Measurements from ENCODE around the gene HECW1.

The HECW1 gene

DNA sequence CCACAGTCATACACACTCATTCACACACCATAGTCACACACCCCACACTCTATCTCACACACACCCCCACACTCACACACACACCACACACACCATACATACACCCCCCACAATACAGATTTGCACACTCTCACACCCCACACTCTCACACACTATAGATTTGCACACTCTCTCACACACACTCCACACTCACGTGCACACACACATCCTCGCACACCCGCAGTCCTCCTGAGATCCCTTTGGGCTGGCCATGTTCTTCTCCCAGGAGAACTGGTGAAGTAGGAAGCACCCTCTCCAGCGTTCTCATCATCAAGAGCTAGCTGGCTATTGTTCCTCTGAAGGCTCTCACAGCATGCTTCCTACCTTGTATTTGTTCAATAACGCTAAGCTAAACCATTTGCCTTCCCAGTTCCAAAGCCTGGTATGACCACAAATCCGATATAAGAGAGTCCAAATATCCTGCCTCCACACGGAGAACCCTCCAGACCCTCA, 86.2 kb downstream of the HECW1 start:
- TF ChIP-seq, protein P1, sequence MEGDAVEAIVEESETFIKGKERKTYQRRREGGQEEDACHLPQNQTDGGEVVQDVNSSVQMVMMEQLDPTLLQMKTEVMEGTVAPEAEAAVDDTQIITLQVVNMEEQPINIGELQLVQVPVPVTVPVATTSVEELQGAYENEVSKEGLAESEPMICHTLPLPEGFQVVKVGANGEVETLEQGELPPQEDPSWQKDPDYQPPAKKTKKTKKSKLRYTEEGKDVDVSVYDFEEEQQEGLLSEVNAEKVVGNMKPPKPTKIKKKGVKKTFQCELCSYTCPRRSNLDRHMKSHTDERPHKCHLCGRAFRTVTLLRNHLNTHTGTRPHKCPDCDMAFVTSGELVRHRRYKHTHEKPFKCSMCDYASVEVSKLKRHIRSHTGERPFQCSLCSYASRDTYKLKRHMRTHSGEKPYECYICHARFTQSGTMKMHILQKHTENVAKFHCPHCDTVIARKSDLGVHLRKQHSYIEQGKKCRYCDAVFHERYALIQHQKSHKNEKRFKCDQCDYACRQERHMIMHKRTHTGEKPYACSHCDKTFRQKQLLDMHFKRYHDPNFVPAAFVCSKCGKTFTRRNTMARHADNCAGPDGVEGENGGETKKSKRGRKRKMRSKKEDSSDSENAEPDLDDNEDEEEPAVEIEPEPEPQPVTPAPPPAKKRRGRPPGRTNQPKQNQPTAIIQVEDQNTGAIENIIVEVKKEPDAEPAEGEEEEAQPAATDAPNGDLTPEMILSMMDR (IDR thresholded peaks at IDR 0.05), result no peak
- no peaks in the 10 kb centered on the region for H3K9me3 Mint-ChIP-seq
- no peaks in the 10 kb centered on the region for H3K27me3 Mint-ChIP-seq (ENCODE audit: low read depth, poor library complexity)
- no peak overlapping the region for H3K27ac Mint-ChIP-seq
- H3K4me1 Mint-ChIP-seq, result no peaks in the 10 kb centered on the region
- DNase-seq, result no peak
- H3K4me3 Mint-ChIP-seq, result no peak overlapping the region
- H3K36me3 Mint-ChIP-seq (ENCODE audit: low read depth), result no peaks in the 10 kb centered on the region

DNA sequence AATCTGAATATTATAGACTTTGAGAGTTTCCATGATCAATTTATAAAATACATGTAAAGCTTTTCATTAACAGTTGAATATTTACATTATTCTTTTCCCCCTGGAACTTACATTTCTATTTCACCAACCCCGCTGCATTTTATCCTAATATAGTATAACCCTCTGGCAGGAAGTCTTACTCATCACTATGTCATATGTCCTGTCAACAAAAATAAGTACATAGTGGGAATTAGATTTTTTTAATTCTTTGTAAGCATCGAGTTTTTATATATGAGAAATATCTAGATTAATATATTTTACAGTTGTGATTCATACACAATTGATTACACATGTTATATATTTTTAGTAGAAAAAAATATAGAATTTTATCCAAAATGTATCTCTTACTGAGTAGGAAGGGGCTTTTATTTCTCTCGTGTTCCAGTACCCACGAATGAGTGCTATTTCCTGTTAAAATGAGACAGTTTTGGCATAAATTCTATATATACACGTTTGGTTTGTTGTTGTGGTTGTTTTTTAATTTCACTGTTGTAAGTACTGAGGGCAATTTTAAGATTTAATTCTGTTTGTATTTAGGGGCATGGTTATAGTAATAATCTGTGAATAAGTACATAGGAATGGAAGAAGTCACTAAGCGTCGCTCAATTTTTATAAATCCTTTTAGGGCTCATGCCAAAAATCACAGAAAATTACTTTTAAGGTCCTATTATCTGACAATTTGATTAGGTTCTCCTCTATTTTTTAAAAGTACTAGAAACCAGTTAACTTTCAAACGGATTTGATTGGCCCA, 87.1 kb downstream of the HECW1 start:
- Mint-ChIP-seq H3K4me1 (no peaks in the 10 kb centered on the region), H3K27me3 (ENCODE audit: low read depth, poor library complexity) (no peaks in the 10 kb centered on the region), H3K36me3 (ENCODE audit: low read depth) (no peaks in the 10 kb centered on the region), H3K9me3 (no peaks in the 10 kb centered on the region), H3K4me3 (no peak overlapping the region), H3K27ac (no peak overlapping the region)
- TF ChIP-seq, protein P1 (IDR thresholded peaks at IDR 0.05), result no peak
- no peak for DNase-seq

DNA sequence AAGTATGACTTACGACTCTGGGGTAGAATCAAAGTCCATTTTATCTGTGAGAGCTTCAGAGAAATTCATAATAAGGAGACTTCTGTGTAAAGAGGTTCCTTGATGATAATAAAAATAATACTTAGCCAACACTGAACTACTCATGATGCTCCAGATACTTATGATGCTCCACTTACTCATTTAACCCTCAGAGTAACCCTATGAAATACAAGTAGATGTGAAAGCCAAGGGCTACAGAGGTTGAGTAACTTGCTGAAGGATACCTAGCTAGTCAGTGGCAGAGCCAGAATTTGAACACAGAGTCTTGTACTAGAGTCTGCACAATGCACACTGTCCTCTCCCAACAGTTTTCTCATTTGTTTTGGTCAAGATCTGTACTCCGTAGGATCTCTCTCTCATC, 89.5 kb downstream of the HECW1 start:
- no peaks in the 10 kb centered on the region for H3K27me3 Mint-ChIP-seq (ENCODE audit: low read depth, poor library complexity)
- TF ChIP-seq, protein P1 (IDR thresholded peaks at IDR 0.05), result no peak
- H3K36me3 Mint-ChIP-seq (ENCODE audit: low read depth), result no peaks in the 10 kb centered on the region
- H3K27ac Mint-ChIP-seq, result no peak overlapping the region
- H3K4me3 Mint-ChIP-seq, result no peak overlapping the region
- no peak for DNase-seq
- H3K4me1 Mint-ChIP-seq, result peaks cover 8% of the 10 kb centered on the region
- no peaks in the 10 kb centered on the region for H3K9me3 Mint-ChIP-seq

DNA sequence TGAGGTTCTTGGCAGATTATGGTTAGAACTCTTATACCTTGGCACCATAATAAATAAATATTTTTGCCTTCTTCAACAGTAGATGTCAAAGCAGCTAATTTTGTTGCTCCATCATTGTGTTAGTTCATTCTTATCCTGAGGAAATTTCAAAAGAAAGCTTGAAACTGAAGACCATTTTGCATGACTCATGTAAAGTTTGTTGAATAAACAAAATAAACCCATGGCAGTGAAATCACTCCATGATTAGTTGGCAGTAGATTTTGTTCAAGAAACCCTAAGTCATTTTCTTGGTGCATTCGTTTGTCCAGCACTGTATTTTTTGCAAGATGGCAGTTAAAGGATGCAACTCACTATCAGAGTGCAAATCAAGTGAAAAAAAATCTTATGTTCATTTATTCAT, 91.6 kb downstream of the HECW1 start:
- Mint-ChIP-seq H3K9me3 (no peaks in the 10 kb centered on the region), H3K27me3 (ENCODE audit: low read depth, poor library complexity) (peaks cover 4% of the 10 kb centered on the region), H3K4me1 (peaks cover 8% of the 10 kb centered on the region), H3K27ac (no peak overlapping the region), H3K4me3 (no peak overlapping the region), H3K36me3 (ENCODE audit: low read depth) (no peaks in the 10 kb centered on the region)
- TF ChIP-seq, protein P1 (IDR thresholded peaks at IDR 0.05), result no peak
- DNase-seq, result no peak

DNA sequence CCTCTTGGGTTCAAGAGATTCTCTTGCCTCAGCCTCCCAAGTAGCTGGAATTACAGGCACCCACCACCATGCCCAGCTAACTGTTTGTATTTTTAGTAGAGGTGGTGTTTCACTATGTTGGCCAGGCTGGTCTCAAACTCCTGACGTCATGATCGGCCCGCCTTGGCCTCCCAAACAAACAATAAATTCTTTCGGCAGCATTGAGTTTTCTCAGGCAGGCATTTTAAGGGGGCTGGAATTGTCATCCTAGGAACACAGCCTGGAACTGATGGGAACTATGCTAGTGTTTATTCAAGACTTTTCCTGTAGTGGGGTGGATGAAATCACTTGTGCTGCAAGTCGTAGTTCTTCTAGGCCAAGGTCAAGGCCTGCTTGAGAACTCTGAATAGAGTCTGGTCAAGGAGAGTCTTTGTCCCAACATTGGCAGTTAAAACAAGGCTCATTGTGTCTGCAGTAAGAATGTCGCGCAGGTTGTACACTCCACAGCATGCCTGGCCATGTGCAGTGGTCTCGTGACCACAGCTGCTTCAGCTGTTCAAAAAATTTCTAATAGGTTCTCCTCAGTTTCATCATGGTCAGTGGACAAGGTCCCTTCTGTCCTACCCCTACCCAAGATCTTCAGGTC, 92.8 kb downstream of the HECW1 start:
- Mint-ChIP-seq H3K36me3 (ENCODE audit: low read depth) (no peaks in the 10 kb centered on the region), H3K27me3 (ENCODE audit: low read depth, poor library complexity) (peaks cover 7% of the 10 kb centered on the region), H3K27ac (no peak overlapping the region), H3K9me3 (no peaks in the 10 kb centered on the region), H3K4me3 (no peak overlapping the region), H3K4me1 (peaks cover 8% of the 10 kb centered on the region)
- TF ChIP-seq, protein P1 (IDR thresholded peaks at IDR 0.05), result no peak
- DNase-seq, result no peak
